Activated gamma-delta T cell treated with anti-CD3 and anti-CD28 coated beads, Interleukin-2, amount 50 U/mL, for 16 hours (primary cell): ENCODE measurements around the gene TRMT1.

Experiments used
- DNase-seq: peaks from one replicate; pipeline ENCODE4 v3.0.0-alpha.2; 2020; ENCODE audit warnings: low read depth

TRMT1 gene

GRCh38 chr19:13070425-13071140 lies 46.0 kb downstream of the TRMT1 start:
- no peak for DNase-seq

- DNase-seq: no peak
Observed at GRCh38 chr19:13069415-13070359, 46.9 kb downstream of the TRMT1 start.

DNA sequence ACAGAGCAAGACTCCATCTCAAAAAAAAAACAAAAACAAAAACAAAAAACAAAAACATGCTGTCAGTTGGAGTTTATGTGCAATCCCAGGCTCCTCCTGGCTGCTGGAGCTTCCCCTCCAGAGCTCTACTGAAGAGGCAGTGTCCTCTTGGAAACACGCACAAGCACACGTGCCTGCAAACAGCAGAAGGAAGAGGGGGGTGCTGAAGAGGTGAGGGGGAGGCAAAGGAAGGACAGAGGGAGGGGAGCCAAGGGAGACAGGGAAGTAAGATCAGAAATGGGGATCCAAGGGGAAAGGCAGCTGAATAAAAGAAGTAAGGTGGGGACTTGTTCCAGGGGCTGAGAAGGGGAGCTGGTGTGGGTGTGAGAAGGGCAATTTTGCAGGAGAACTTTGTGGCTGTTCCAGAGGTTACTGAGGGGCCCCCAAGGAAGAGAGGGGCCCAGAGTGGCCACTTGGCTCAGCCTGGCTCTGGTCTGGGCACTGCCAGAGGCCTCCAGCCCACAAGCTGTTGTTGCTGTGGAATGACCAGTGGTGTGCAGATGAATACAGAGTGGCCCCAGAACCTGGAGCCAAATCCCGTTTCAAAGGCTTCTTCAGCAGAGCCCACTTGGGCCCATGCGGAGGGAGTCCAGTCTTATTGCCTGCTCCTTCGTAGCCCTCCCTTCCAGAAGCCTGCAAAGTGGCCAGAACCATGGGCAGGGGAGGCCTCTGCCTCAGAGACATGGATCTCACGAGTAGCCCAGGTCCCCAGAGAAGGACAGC lies 48.3 kb downstream of the TRMT1 start:
- DNase-seq: no peak

DNA sequence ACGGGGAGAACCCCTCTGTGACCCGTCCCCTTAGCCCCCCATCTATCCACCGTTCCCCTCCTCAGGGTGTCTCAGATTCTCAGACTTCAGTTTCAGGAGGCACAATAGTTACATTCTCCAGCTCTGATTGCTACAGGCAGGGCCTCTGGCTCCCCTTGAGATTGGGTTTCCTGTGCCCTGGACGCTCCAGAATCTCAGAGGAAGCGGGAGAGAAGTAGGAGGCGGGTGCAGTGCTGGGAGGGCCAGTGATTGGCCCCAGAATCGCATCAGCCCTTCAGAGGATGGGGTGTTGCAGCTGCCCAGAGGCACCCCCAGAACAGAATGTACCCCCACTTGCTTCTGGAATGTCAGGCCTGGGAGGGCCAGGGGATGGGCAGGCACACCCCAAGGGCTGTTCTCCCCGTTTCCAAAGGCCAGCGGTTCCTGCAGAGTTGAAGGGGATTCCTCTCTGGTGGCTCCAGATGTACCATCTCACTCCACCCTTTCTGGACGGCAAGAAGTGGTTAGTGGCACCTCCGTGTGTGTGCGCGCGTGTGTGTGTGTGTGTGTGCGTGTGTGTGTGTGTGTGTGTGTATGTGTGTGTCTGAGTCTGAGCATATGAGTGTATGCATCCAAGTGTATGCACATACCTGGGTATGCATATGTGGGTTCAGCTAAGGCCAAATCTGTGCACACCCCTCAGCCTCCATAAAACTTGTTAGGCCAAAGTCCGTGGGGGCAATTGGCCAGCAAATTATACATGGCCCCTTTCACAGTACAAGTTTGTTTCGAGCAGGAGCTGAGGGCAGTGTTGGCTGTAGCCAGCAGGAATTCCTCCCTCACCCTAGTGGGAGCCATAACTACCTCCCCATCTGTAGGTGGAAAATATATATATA lies 49.4 kb downstream of the TRMT1 start:
- no peak for DNase-seq

DNA sequence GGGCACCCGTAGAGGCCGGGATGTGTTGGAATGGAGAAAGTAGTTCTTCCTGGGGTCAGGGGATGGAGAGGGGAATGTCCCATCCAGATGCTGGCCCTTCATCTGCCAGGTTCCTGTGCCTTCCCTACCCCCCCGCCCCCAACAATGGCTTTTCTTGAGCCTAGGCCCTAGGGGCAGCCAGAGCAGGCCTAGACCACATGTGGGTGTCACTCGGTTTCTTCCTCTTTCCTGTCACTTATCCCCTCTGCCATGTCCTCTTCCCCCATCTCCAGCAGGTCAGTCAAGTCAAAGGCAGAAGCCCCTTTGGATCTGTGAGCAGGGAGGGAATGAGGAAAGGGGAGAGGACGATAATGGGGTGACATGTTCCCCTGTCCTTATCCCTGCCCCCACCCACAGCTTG lies 50.3 kb downstream of the TRMT1 start:
- DNase-seq: no peak

DNA sequence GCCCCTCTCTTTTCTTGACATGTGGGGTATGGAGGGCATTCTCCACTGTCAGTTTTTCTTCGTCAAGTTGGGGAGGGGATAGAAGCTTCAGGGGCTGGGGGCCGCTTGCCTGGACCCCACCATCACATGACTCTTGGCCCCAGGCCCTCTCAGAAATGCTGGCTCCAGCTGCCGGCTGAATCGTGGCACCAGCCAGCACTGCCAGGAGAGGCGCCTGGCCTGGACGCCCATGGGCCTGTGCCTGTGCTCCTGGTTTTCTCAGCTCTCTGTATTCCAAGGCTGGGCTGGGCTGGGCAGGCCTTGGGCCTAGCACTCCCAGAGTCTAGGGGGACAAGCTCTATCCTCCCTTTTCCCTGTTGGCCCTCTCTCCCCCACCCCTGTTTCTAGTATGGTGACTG lies 52.4 kb downstream of the TRMT1 start:
- no peak for DNase-seq

- DNase-seq: no peak
Observed at GRCh38 chr19:13063461-13064091, 53.0 kb downstream of the TRMT1 start.

DNA sequence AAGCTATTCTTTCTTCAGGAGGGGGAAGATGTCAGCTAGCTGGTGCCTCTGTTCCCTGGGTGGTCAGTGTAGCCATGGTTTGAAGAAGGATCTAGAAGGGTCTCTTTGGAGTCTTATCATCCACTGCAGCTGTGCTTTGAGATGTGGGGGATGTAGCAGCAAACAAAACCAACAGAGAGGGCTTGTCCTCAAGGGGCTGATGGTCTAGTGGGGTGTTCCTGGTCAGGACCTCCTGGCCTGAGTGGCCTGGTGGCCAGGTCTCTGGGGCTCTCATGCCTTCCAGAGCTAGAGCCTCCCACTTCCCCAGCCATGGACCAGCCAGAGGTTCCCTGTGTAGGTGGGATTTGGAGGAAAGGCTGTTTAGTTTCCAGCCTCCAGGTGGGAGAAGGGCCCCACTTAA lies 54.2 kb downstream of the TRMT1 start:
- DNase-seq: no peak

DNA sequence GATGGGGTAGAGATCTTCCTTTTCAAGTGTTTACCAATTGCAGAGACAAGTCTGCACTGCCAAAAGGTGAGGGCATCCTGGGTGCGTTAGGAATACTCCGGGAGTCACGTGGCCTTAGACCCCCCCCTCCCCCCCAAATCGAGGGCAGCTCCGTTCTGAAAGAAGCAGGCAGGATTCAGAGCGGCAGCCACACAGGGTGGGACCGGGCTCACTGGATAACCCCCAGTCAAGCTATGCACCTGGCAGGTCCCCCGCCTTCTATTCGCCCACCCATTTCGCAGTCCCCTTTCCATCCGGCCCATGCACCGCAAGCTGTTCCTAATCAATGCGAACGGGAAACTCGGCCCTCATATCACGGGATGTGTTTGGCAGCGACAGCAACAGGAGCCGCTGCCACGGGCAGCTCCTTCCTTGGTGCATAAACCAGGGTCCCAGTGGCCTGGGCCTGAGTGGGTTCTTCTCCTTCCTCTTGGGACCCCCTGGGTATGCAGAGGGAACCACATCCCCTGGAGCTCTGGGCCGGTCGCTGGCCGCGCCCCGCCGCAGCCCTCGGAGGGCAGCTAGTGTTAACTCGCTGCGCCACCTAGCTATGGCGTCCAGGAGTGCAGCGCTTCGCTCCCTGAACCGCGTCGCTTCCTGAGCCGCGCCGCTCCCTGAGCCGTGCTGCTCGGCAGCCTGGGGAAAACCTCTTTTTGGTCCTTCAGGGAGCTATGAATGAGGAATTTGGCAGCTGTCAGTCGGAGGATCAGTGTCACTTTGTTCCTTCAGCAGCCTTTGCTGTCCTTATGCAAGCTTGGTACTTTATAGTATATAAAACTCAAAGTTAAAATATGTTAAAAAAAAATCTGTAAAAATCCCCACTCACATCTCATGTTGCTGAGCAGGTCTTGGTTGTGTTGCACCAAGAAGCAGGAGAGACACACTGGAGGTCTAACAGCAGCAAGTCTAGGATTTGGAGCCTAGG lies 55.3 kb downstream of the TRMT1 start:
- peak; percentile 61 for DNase-seq

- DNase-seq: no peak
Observed at GRCh38 chr19:13060233-13060963, 56.1 kb downstream of the TRMT1 start.

DNA sequence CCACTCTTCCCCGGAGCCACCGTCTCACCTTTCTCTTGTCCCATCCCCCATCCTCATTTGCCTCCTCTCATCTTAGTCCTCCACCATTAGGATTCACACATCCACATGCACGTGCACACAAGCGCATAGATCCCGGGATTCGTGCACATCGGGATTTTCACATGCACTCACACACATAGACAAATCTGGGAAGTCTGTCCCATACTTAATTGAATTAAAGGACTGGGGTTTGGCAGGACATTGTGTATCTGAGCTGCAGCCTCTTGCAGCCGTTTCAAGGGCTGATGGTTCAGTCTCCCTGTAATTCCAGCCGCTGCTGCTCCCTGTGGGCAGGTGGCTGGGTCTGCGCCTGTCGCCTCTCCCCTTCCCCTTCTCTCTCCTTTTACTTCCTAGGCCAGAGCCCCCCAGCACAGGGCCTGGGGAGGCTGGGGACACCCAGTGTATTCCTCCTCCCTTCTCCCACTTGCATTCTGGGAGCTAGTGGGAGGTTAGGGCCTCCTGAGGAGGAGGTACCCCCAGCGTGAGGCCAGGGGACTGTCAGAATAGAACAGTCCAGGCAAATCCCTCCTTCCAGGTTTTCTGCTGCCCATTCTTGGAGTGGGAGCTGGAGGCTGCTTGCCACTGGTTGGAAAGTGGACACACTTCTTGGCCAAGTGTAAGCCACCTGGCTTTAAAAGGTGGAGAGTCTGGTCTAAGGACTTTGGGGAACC lies 57.4 kb downstream of the TRMT1 start:
- DNase-seq: no peak

- DNase-seq: no peak
Observed at GRCh38 chr19:13057744-13058143, 58.8 kb downstream of the TRMT1 start.

GRCh38 chr19:13057147-13057572 lies 59.4 kb downstream of the TRMT1 start:
- no peak for DNase-seq

GRCh38 chr19:13056052-13056660 lies 60.4 kb downstream of the TRMT1 start:
- no peak for DNase-seq

- DNase-seq: no peak
Observed at GRCh38 chr19:13055213-13056051, 61.1 kb downstream of the TRMT1 start.
